Mesenchymal stem cell (in vitro differentiated cells and primary cell): Measurements from ENCODE around the gene LILRA1.

Experiments used
- DNase-seq: peaks from one replicate; pipeline ENCODE4 v3.0.0-alpha.2; 2013
- H2AFZ ChIP-seq: one replicate; pipeline ENCODE4 v1.6.1; 2013; ENCODE audit warnings: low read depth, mild to moderate bottlenecking, control low read depth, inconsistent platforms, low read length, moderate library complexity
- H2AK5ac ChIP-seq: 2 replicates; pipeline ENCODE4 v1.6.1; 2013; ENCODE audit warnings: low read length, moderate library complexity, mild to moderate bottlenecking, inconsistent platforms; ENCODE audit not compliant: severe bottlenecking
- H2BK120ac ChIP-seq: one replicate; pipeline ENCODE4 v1.6.1; 2013; ENCODE audit warnings: low read depth, mild to moderate bottlenecking, inconsistent platforms, low read length, moderate library complexity
- H2BK12ac ChIP-seq, 2 experiments: one replicate each; pipeline ENCODE4 v1.6.1; 2013; ENCODE audit warnings: inconsistent platforms in 2 of 2, low read length in 2 of 2, mild to moderate bottlenecking in 2 of 2, moderate library complexity in 2 of 2, control low read depth in 1 of 2
- H2BK15ac ChIP-seq: one replicate; pipeline ENCODE4 v1.6.1; 2013; ENCODE audit warnings: mild to moderate bottlenecking, low read depth, inconsistent platforms; ENCODE audit not compliant: poor library complexity, severe bottlenecking
- H2BK5ac ChIP-seq: 2 replicates; pipeline ENCODE4 v1.6.1; 2013; ENCODE audit warnings: low read depth, mild to moderate bottlenecking, low read length, control low read depth, inconsistent platforms; ENCODE audit not compliant: poor library complexity, severe bottlenecking
- H3K14ac ChIP-seq, 2 experiments: one replicate each; pipeline ENCODE4 v1.6.1; 2013; ENCODE audit warnings: inconsistent platforms in 2 of 2, low read length in 2 of 2, control low read depth in 1 of 2, mild to moderate bottlenecking in 1 of 2, moderate library complexity in 1 of 2
- H3K18ac ChIP-seq, 2 experiments: one replicate each; pipeline ENCODE4 v1.6.1; 2013; ENCODE audit warnings: inconsistent platforms in 2 of 2, low read length in 2 of 2, control low read depth in 1 of 2, low read depth in 1 of 2, mild to moderate bottlenecking in 1 of 2
- H3K23ac ChIP-seq, 2 experiments: one replicate each; pipeline ENCODE4 v1.6.1; 2013; ENCODE audit warnings: inconsistent platforms in 2 of 2, low read length in 2 of 2, mild to moderate bottlenecking in 2 of 2, moderate library complexity in 2 of 2, control low read depth in 1 of 2
- H3K27ac ChIP-seq: 2 replicates; pipeline ENCODE4 v1.5.1; 2013; ENCODE audit warnings: mild to moderate bottlenecking, moderate library complexity, low read length, control low read depth, inconsistent platforms; ENCODE audit not compliant: poor library complexity, severe bottlenecking
- H3K27me3 ChIP-seq, 2 experiments: 2 replicates each; pipeline versions ENCODE4 v1.6.1 to v1.7.0; 2013; ENCODE audit warnings: low read length in 2 of 2, mild to moderate bottlenecking in 2 of 2, moderate library complexity in 2 of 2, control low read depth in 1 of 2, inconsistent platforms in 1 of 2; ENCODE audit not compliant: control insufficient read depth in 1 of 2, insufficient read depth in 1 of 2
- H3K36me3 ChIP-seq, 2 experiments: 2 replicates each; pipeline versions ENCODE4 v1.6.1 to v1.7.0; 2013; ENCODE audit warnings: low read length in 2 of 2, control low read depth in 1 of 2, inconsistent platforms in 1 of 2, low read depth in 1 of 2, mild to moderate bottlenecking in 1 of 2; ENCODE audit not compliant: insufficient read depth in 2 of 2, control insufficient read depth in 1 of 2
- H3K4ac ChIP-seq, 2 experiments: one replicate each; pipeline ENCODE4 v1.6.1; 2013; ENCODE audit warnings: inconsistent platforms in 2 of 2, low read length in 2 of 2, mild to moderate bottlenecking in 2 of 2, moderate library complexity in 2 of 2, control low read depth in 1 of 2, low read depth in 1 of 2
- H3K4me1 ChIP-seq: 2 replicates; pipeline ENCODE4 v1.6.1; 2013; ENCODE audit warnings: low read depth, low read length, control low read depth; ENCODE audit not compliant: control insufficient read depth, insufficient read depth
- H3K4me2 ChIP-seq: 2 replicates; pipeline ENCODE4 v1.6.1; 2013; ENCODE audit warnings: low read length, mild to moderate bottlenecking, inconsistent platforms; ENCODE audit not compliant: poor library complexity, severe bottlenecking
- H3K4me3 ChIP-seq, 2 experiments: 2 replicates each; pipeline versions ENCODE4 v1.5.1 to v1.7.0; 2013; ENCODE audit warnings: low read length in 2 of 2, mild to moderate bottlenecking in 2 of 2, control low read depth in 1 of 2, low read depth in 1 of 2; ENCODE audit not compliant: insufficient read depth in 1 of 2
- H3K79me1 ChIP-seq: replicated peaks from 2 replicates; pipeline ENCODE4 v1.6.1; 2013; ENCODE audit warnings: mild to moderate bottlenecking, control low read depth, low read length, inconsistent platforms; ENCODE audit not compliant: poor library complexity, severe bottlenecking
- H3K9ac ChIP-seq: 2 replicates; pipeline ENCODE4 v1.7.0; 2013; ENCODE audit warnings: mild to moderate bottlenecking, low read length, moderate library complexity
- H3K9me3 ChIP-seq: 2 replicates; pipeline ENCODE4 v1.7.0; 2013; ENCODE audit warnings: mild to moderate bottlenecking, low read length; ENCODE audit not compliant: control insufficient read depth
- H4K8ac ChIP-seq: one replicate; pipeline ENCODE4 v1.6.1; 2013; ENCODE audit warnings: inconsistent platforms, mild to moderate bottlenecking, low read length, moderate library complexity
- H4K91ac ChIP-seq: one replicate; pipeline ENCODE4 v1.6.1; 2013; ENCODE audit warnings: mild to moderate bottlenecking, low read length, inconsistent platforms
- WGBS: methylation state at CpG from one replicate; pipeline ENCODE4 v1.1.7; 2013; ENCODE audit warnings: mixed read lengths; 5-methylcytosine and 5-hydroxymethylcytosine counted together

The LILRA1 gene

DNA sequence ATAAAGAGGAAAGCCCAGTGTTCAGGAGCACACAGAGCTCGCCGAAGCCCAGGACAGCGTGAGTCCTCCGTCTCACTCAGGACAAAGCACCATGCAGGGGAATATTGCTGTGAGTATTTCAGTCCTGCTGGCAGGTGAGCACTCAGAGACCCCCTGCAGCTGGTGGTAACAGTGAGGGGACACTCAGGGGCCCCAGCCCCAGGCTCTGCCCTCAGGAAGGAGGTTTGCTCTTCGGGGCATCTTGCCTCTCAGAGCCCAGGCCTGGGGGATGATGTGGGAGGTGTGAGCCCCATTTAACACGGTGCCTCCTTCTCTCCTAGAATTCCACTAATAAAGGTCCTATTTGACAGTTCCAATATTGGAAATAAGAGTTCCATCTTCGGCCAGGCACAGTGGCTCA is 14.8 kb downstream of the LILRA1 start:
- Histone ChIP-seq H3K4me1 (no peaks in the 10 kb centered on the region), H3K4me2 (no peak overlapping the region), H4K8ac (no peak overlapping the region), H2AK5ac (no peak overlapping the region), H3K79me1 (no peaks in the 10 kb centered on the region), H2BK12ac (no peak overlapping the region), H3K27me3 (no peaks in the 10 kb centered on the region), H3K9me3 (peaks cover 22% of the 10 kb centered on the region), H3K27ac (no peak overlapping the region), H2BK15ac (no peak overlapping the region), H3K18ac (no peak overlapping the region), H3K36me3 (no peaks in the 10 kb centered on the region), H3K14ac (no peak overlapping the region), H2BK120ac (no peak overlapping the region), H3K9ac (no peak overlapping the region), H3K4ac (no peak overlapping the region), H2BK5ac (no peak overlapping the region), H2AFZ (no peak overlapping the region), H3K23ac (no peak overlapping the region), H4K91ac (no peak overlapping the region), H3K4me3 (no peak overlapping the region)
- 67% methylated on average over 7 of the region's 7 CpGs for WGBS
- DNase-seq, result no peak

DNA sequence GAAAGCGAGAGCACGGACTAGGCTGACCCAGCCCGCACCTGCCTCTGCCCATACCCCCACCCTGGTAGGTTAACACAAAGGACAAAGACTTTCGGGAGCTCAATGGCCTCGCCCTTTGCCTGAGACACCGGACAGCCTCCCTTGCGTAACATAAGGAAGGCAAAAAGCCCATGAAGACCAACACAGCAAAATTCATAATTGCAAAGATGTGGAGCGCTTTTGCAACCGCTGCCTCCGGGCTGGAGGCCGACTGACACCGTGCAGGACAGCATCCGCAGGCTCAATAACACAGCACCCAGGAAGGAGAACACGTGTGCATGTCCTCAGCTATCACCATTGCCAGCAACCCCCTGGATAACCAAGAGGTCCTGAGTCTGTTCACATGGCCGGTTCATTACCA is 15.4 kb downstream of the LILRA1 start:
- peaks cover 24% of the 10 kb centered on the region for H3K9me3 ChIP-seq
- H3K79me1 ChIP-seq, result no peaks in the 10 kb centered on the region
- no peak for DNase-seq
- no peaks in the 10 kb centered on the region for H3K27me3 ChIP-seq
- no peak overlapping the region for H4K8ac ChIP-seq
- H3K9ac ChIP-seq, result no peak overlapping the region
- H3K36me3 ChIP-seq, result no peaks in the 10 kb centered on the region
- H3K27ac ChIP-seq, result no peak overlapping the region
- no peak overlapping the region for H4K91ac ChIP-seq
- H3K18ac ChIP-seq, result no peak overlapping the region
- H2BK120ac ChIP-seq, result no peak overlapping the region
- no peak overlapping the region for H3K23ac ChIP-seq
- no peak overlapping the region for H3K4me2 ChIP-seq
- H3K4me1 ChIP-seq, result no peaks in the 10 kb centered on the region
- H2BK5ac ChIP-seq, result no peak overlapping the region
- no peak overlapping the region for H3K4ac ChIP-seq
- no peak overlapping the region for H2AFZ ChIP-seq
- no peak overlapping the region for H2AK5ac ChIP-seq
- no peak overlapping the region for H2BK15ac ChIP-seq
- no peak overlapping the region for H3K4me3 ChIP-seq
- no peak overlapping the region for H2BK12ac ChIP-seq
- WGBS, result 69% methylated on average over 15 of the region's 15 CpGs
- no peak overlapping the region for H3K14ac ChIP-seq

DNA sequence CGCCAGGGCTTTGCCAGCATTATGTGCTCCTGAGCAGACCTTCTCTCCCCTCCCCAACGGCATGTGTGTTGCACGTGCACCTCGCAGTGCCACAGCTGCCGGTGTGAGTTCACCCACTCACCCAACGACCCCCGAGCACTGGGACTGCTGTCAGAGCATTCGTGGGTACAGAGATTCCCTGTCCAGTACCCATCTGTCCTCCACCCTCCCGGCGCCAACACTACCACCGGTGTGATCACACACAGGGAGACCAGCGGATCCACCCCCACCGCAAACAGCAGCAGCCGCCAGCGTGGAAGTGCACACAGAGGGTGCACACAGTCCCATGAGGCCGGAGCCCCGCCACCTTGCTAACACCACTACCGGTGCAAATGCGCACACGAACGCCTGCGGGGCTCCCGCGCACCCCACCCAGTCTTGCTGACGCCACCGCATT is 15.9 kb downstream of the LILRA1 start:
- Histone ChIP-seq H4K8ac (no peak overlapping the region), H2AK5ac (no peak overlapping the region), H3K14ac (no peak overlapping the region), H2AFZ (no peak overlapping the region), H3K23ac (no peak overlapping the region), H3K4ac (no peak overlapping the region), H3K9ac (no peak overlapping the region), H3K4me3 (no peak overlapping the region), H2BK120ac (no peak overlapping the region), H3K4me1 (no peaks in the 10 kb centered on the region), H3K36me3 (no peaks in the 10 kb centered on the region), H3K79me1 (no peaks in the 10 kb centered on the region), H3K27ac (no peak overlapping the region), H2BK15ac (no peak overlapping the region), H3K27me3 (no peaks in the 10 kb centered on the region), H2BK5ac (no peak overlapping the region), H3K18ac (no peak overlapping the region), H4K91ac (no peak overlapping the region), H3K4me2 (no peak overlapping the region), H2BK12ac (no peak overlapping the region), H3K9me3 (peaks cover 21% of the 10 kb centered on the region)
- 85% methylated on average over 26 of the region's 26 CpGs for WGBS
- DNase-seq, result no peak

DNA sequence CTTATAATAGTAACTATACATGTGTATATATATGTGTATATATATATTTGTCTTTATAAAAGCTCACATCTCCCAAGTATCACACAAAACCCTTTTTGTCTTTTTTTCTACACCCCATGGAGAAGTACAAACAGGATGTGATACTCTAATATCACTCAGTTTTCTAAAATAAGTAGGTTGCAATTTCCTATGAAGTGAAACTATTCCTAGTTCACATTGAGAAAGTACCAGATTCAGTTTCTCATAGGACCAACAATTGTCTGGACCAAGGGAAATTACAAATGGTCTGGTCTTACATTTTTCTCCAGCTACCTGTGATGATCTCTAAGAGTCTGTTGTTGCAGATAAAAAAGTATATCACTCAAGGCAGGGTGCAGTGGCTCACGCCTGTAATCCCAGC is 19.0 kb downstream of the LILRA1 start:
- Histone ChIP-seq H2BK120ac (no peak overlapping the region), H3K4me2 (no peak overlapping the region), H3K4me3 (no peak overlapping the region), H3K4me1 (no peaks in the 10 kb centered on the region), H3K18ac (no peak overlapping the region), H2BK5ac (no peak overlapping the region), H4K91ac (no peak overlapping the region), H3K23ac (no peak overlapping the region), H2BK12ac (no peak overlapping the region), H4K8ac (no peak overlapping the region), H2BK15ac (no peak overlapping the region), H3K79me1 (no peaks in the 10 kb centered on the region), H3K9ac (no peak overlapping the region), H3K4ac (no peak overlapping the region), H3K9me3 (peaks cover 10% of the 10 kb centered on the region), H3K27ac (no peak overlapping the region), H3K27me3 (no peaks in the 10 kb centered on the region), H2AFZ (no peak overlapping the region), H2AK5ac (no peak overlapping the region), H3K14ac (no peak overlapping the region), H3K36me3 (no peaks in the 10 kb centered on the region)
- WGBS, result 79% methylated on average over 1 of the region's 1 CpG
- DNase-seq, result no peak
